T-helper 17 cell (primary cell): ENCODE measurements around the gene TBX18. TPM values are rescaled to one million over a fixed set of nuclear protein-coding genes. Genes with fewer than 3 reads are reported as not detected.

Experiments used
- ATAC-seq: fragments of 150-1000 bp; cut with Tn5 transposase; 2 replicates; pipeline ENCODE4 v1.10.0; 2021; ENCODE audit warnings: mild to moderate bottlenecking, moderate library complexity
- DNase-seq, 3 donors: peaks; one replicate each; pipeline versions ENCODE4 v3.0.0 to v3.0.0-alpha.2; 2020 to 2021
- H3K9me3 ChIP-seq: one replicate; pipeline ENCODE4 v1.7.0; 2013; ENCODE audit warnings: low read length, mild to moderate bottlenecking; ENCODE audit not compliant: control insufficient read depth, poor library complexity, severe bottlenecking
- H3K27ac Mint-ChIP-seq: one replicate; pipeline ENCODE4 v1.8.0; 2022; ENCODE audit warnings: mild to moderate bottlenecking, moderate library complexity, mixed read lengths
- H3K27me3 Mint-ChIP-seq: one replicate; pipeline ENCODE4 v1.8.0; 2022; ENCODE audit warnings: mixed read lengths
- H3K36me3 Mint-ChIP-seq: one replicate; pipeline ENCODE4 v1.8.0; 2022; ENCODE audit warnings: low read depth, mixed read lengths
- H3K4me1 Mint-ChIP-seq: one replicate; pipeline ENCODE4 v1.8.0; 2022; ENCODE audit warnings: mild to moderate bottlenecking, mixed read lengths
- H3K4me3 Mint-ChIP-seq: one replicate; pipeline ENCODE4 v1.8.0; 2022; ENCODE audit warnings: mild to moderate bottlenecking, moderate library complexity, mixed read lengths
- total RNA-seq, 4 donors: library from RNA in 2 of 4; stranded (reverse) in 2 of 4; gene quantifications; one replicate each; pipeline ENCODE4 v1.2.3 and lab custom pipeline; 2022 to 2026

The TBX18 gene
- total RNA-seq, 2 donors from 2014 or later: not detected

GRCh38 chr6:84752118-84752850, 12.1 kb downstream of the TBX18 start:
- ATAC-seq: no peak
- H3K9me3 ChIP-seq: no peaks in the 10 kb centered on the region
- Mint-ChIP-seq H3K4me1 (no peaks in the 10 kb centered on the region), H3K27me3 (peaks cover 4% of the 10 kb centered on the region), H3K27ac (no peak overlapping the region), H3K36me3 (no peaks in the 10 kb centered on the region), H3K4me3 (no peak overlapping the region)
- DNase-seq: no peak

- Mint-ChIP-seq H3K36me3 (no peaks in the 10 kb centered on the region), H3K27ac (no peak overlapping the region), H3K4me1 (no peaks in the 10 kb centered on the region), H3K27me3 (peaks cover 4% of the 10 kb centered on the region), H3K4me3 (no peak overlapping the region)
- no peaks in the 10 kb centered on the region for H3K9me3 ChIP-seq
- ATAC-seq (no peak), DNase-seq (no peak)
These were observed 15.2 kb downstream of the TBX18 start for GRCh38 chr6:84749181-84749580.

GRCh38 chr6:84748376-84748775, 16.0 kb downstream of the TBX18 start:
- no peak overlapping the region for H3K4me3 Mint-ChIP-seq
- DNase-seq: no peak
- no peak overlapping the region for H3K27ac Mint-ChIP-seq
- no peak for ATAC-seq
- no peaks in the 10 kb centered on the region for H3K27me3 Mint-ChIP-seq
- no peaks in the 10 kb centered on the region for H3K4me1 Mint-ChIP-seq
- H3K36me3 Mint-ChIP-seq: no peaks in the 10 kb centered on the region
- no peaks in the 10 kb centered on the region for H3K9me3 ChIP-seq

- no peak overlapping the region for H3K27ac Mint-ChIP-seq
- no peak for ATAC-seq
These were observed 20.8 kb downstream of the TBX18 start for GRCh38 chr6:84743616-84744015.

GRCh38 chr6:84740385-84740784, 24.0 kb downstream of the TBX18 start:
- H3K9me3 ChIP-seq: no peaks in the 10 kb centered on the region
- no peaks in the 10 kb centered on the region for H3K4me1 Mint-ChIP-seq
- DNase-seq (no peak), ATAC-seq (no peak)
- no peak overlapping the region for H3K27ac Mint-ChIP-seq
- H3K27me3 Mint-ChIP-seq: peaks cover 7% of the 10 kb centered on the region
- no peaks in the 10 kb centered on the region for H3K36me3 Mint-ChIP-seq
- H3K4me3 Mint-ChIP-seq: no peak overlapping the region

More at GRCh38 chr6:84743616-84744015, 20.8 kb downstream of the TBX18 start:
- H3K27me3 Mint-ChIP-seq: peaks cover 7% of the 10 kb centered on the region
- no peaks in the 10 kb centered on the region for H3K9me3 ChIP-seq
- H3K4me3 Mint-ChIP-seq: no peak overlapping the region
- H3K4me1 Mint-ChIP-seq: no peaks in the 10 kb centered on the region
- DNase-seq: no peak
- no peaks in the 10 kb centered on the region for H3K36me3 Mint-ChIP-seq

GRCh38 chr6:84739866-84740208, 24.6 kb downstream of the TBX18 start:
- no peak overlapping the region for H3K4me3 Mint-ChIP-seq
- no peak for DNase-seq
- no peaks in the 10 kb centered on the region for H3K4me1 Mint-ChIP-seq
- H3K27ac Mint-ChIP-seq: no peak overlapping the region
- H3K9me3 ChIP-seq: no peaks in the 10 kb centered on the region
- no peak for ATAC-seq
- H3K27me3 Mint-ChIP-seq: peaks cover 7% of the 10 kb centered on the region
- H3K36me3 Mint-ChIP-seq: no peaks in the 10 kb centered on the region

- Mint-ChIP-seq H3K4me3 (no peak overlapping the region), H3K27ac (no peak overlapping the region), H3K36me3 (no peaks in the 10 kb centered on the region), H3K27me3 (peaks cover 7% of the 10 kb centered on the region), H3K4me1 (no peaks in the 10 kb centered on the region)
- ATAC-seq: no peak
- no peaks in the 10 kb centered on the region for H3K9me3 ChIP-seq
- no peak for DNase-seq
These were observed 25.2 kb downstream of the TBX18 start for GRCh38 chr6:84738996-84739865.

- Mint-ChIP-seq H3K4me1 (no peaks in the 10 kb centered on the region), H3K4me3 (no peak overlapping the region), H3K27ac (no peak overlapping the region), H3K36me3 (no peaks in the 10 kb centered on the region), H3K27me3 (no peaks in the 10 kb centered on the region)
- ATAC-seq: no peak
- no peaks in the 10 kb centered on the region for H3K9me3 ChIP-seq
- no peak for DNase-seq
These were observed 30.5 kb downstream of the TBX18 start for GRCh38 chr6:84733889-84734288.

GRCh38 chr6:84731901-84732300, 32.5 kb downstream of the TBX18 start:
- no peak overlapping the region for H3K27ac Mint-ChIP-seq
- no peaks in the 10 kb centered on the region for H3K4me1 Mint-ChIP-seq
- H3K36me3 Mint-ChIP-seq: no peaks in the 10 kb centered on the region
- no peak overlapping the region for H3K4me3 Mint-ChIP-seq
- DNase-seq (no peak), ATAC-seq (no peak)
- no peaks in the 10 kb centered on the region for H3K27me3 Mint-ChIP-seq
- no peaks in the 10 kb centered on the region for H3K9me3 ChIP-seq

- H3K27me3 Mint-ChIP-seq: no peaks in the 10 kb centered on the region
These were observed 33.0 kb downstream of the TBX18 start for GRCh38 chr6:84731401-84731800.

GRCh38 chr6:84728602-84729001, 35.8 kb downstream of the TBX18 start:
- no peaks in the 10 kb centered on the region for H3K36me3 Mint-ChIP-seq

More at GRCh38 chr6:84731401-84731800, 33.0 kb downstream of the TBX18 start:
- no peak for DNase-seq
- H3K27ac Mint-ChIP-seq: no peak overlapping the region
- H3K4me3 Mint-ChIP-seq: no peak overlapping the region
- H3K36me3 Mint-ChIP-seq: no peaks in the 10 kb centered on the region
- no peaks in the 10 kb centered on the region for H3K9me3 ChIP-seq
- H3K4me1 Mint-ChIP-seq: no peaks in the 10 kb centered on the region
- no peak for ATAC-seq

GRCh38 chr6:84719152-84719551, 45.2 kb downstream of the TBX18 start:
- ATAC-seq (no peak), DNase-seq (no peak)
- no peak overlapping the region for H3K4me3 Mint-ChIP-seq
- no peaks in the 10 kb centered on the region for H3K27me3 Mint-ChIP-seq
- H3K27ac Mint-ChIP-seq: no peak overlapping the region
- H3K9me3 ChIP-seq: no peaks in the 10 kb centered on the region
- H3K4me1 Mint-ChIP-seq: no peaks in the 10 kb centered on the region
- H3K36me3 Mint-ChIP-seq: no peaks in the 10 kb centered on the region

More at GRCh38 chr6:84728602-84729001, 35.8 kb downstream of the TBX18 start:
- Mint-ChIP-seq H3K27me3 (no peaks in the 10 kb centered on the region), H3K27ac (no peak overlapping the region), H3K4me1 (no peaks in the 10 kb centered on the region), H3K4me3 (no peak overlapping the region)
- no peak for ATAC-seq
- no peak for DNase-seq
- no peaks in the 10 kb centered on the region for H3K9me3 ChIP-seq

GRCh38 chr6:84718038-84718955, 46.1 kb downstream of the TBX18 start:
- H3K9me3 ChIP-seq: no peaks in the 10 kb centered on the region
- H3K27ac Mint-ChIP-seq: no peak overlapping the region
- no peaks in the 10 kb centered on the region for H3K36me3 Mint-ChIP-seq
- DNase-seq (no peak), ATAC-seq (no peak)
- H3K4me3 Mint-ChIP-seq: no peak overlapping the region
- H3K27me3 Mint-ChIP-seq: no peaks in the 10 kb centered on the region
- H3K4me1 Mint-ChIP-seq: no peaks in the 10 kb centered on the region
